HepG2 (cell line): ENCODE data around the gene SEMA3E. TPM values are rescaled to one million over a fixed set of nuclear protein-coding genes. Genes with fewer than 3 reads are reported as not detected.

Source experiments
- ATAC-seq: fragments of 200-7000 bp; cut with Tn5 transposase; 3 replicates; pipeline ENCODE4 v1.9.1; 2020; ENCODE audit warnings: mild to moderate bottlenecking, moderate library complexity
- BruUV-seq: library from RNA; stranded (reverse); fragments of 400-500 nt; replicated peaks from 2 replicates; lab custom pipeline; 2021; lab: Mats Ljungman, UMichigan
- CTCF ChIA-PET: fragments of 300-600 bp; formaldehyde crosslinking; extraction: SDS; loops from one replicate; lab custom pipeline; 2021; ENCODE audit warnings: low total read pairs, inconsistent platforms, low intra/inter-chr PET ratio; lab: Yijun Ruan, JAX
- POLR2A ChIA-PET: fragments of 350-600 bp; sonication (Branson Sonifier 250); formaldehyde crosslinking; loops from one replicate; lab custom pipeline; 2020; ENCODE audit warnings: antibody characterized with exemption, inconsistent platforms; lab: Yijun Ruan, JAX
- DNase-seq: peaks from one replicate; pipeline ENCODE4 v3.0.0-alpha.2; 2015; ENCODE audit warnings: low spot score
- FAIRE-seq: peaks from 3 replicates; lab custom pipeline; 2011; peaks lifted over from hg19 to GRCh38; lab: Jason Lieb, UNC
- H2AFZ ChIP-seq: one replicate; pipeline ENCODE4 v1.6.1; 2011; ENCODE audit warnings: low read length, inconsistent platforms
- H3K27ac ChIP-seq: fragments of 300-600 bp; 3 replicates; pipeline ENCODE4 v1.8.0; 2011; ENCODE audit warnings: mixed run types, mild to moderate bottlenecking, mixed read lengths, low read length, inconsistent platforms; ENCODE audit not compliant: insufficient read depth; ENCODE audit errors: extremely low read length
- H3K27me3 ChIP-seq, 2 experiments: fragments of 200-600 bp in 1 of 2; 2 replicates in 1 of 2; 3 replicates in 1 of 2; pipeline versions ENCODE4 v1.6.0 to v1.8.0; 2011; ENCODE audit warnings: low read length in 2 of 2, mild to moderate bottlenecking in 2 of 2, moderate library complexity in 2 of 2, inconsistent platforms in 1 of 2; ENCODE audit not compliant: insufficient read depth in 2 of 2, control insufficient read depth in 1 of 2
- H3K36me3 ChIP-seq, 2 experiments: fragments of 200-600 bp in 1 of 2; replicated peaks in 1 of 2; 2 replicates in 1 of 2; 3 replicates in 1 of 2; pipeline versions ENCODE4 v1.5.1 to v1.8.0; 2011; ENCODE audit warnings: low read length in 2 of 2, inconsistent platforms in 1 of 2; ENCODE audit not compliant: insufficient read depth in 2 of 2, control insufficient read depth in 1 of 2
- H3K4me1 ChIP-seq: 2 replicates; pipeline ENCODE4 v1.5.1; 2012; ENCODE audit warnings: low read length, inconsistent platforms; ENCODE audit not compliant: insufficient read depth
- H3K4me2 ChIP-seq: 2 replicates; pipeline ENCODE4 v1.6.0; 2011; ENCODE audit warnings: low read depth, low read length, inconsistent platforms
- H3K4me3 ChIP-seq, 3 experiments: fragments of 200-600 bp in 1 of 3; sonication (generic), shearing (Covaris generic) in 1 of 3; replicated peaks in 1 of 3; 2 replicates each; pipeline ENCODE4 v1.5.1; 2011 to 2016; ENCODE audit warnings: low read length in 3 of 3, inconsistent platforms in 2 of 3, low read depth in 2 of 3, mild to moderate bottlenecking in 2 of 3, control low read depth in 1 of 3, mixed read lengths in 1 of 3; ENCODE audit not compliant: insufficient read depth in 1 of 3
- H3K79me2 ChIP-seq: one replicate; pipeline ENCODE4 v1.6.1; 2011; ENCODE audit warnings: low read length, inconsistent platforms; ENCODE audit not compliant: insufficient read depth
- H3K9ac ChIP-seq: 2 replicates; pipeline ENCODE4 v1.6.0; 2011; ENCODE audit warnings: mild to moderate bottlenecking, low read depth, low read length, inconsistent platforms; ENCODE audit not compliant: insufficient read depth
- H3K9me3 ChIP-seq: 2 replicates; pipeline ENCODE4 v1.5.1; 2012; ENCODE audit warnings: mild to moderate bottlenecking, low read length
- H4K20me1 ChIP-seq: 2 replicates; pipeline ENCODE4 v1.6.0; 2011; ENCODE audit warnings: inconsistent platforms, mild to moderate bottlenecking, low read length, moderate library complexity; ENCODE audit not compliant: insufficient read depth
- CENPX ChIP-seq: sonication (generic); formaldehyde crosslinking; IDR thresholded peaks from 2 replicates; pipeline ENCODE4 v1.9.0; 2021; ENCODE audit warnings: mild to moderate bottlenecking, missing genetic modification reagents, moderate library complexity
- GATAD1 ChIP-seq: IDR thresholded peaks from 2 replicates; pipeline ENCODE4 v1.6.1; 2016; ENCODE audit warnings: missing genetic modification reagents, missing compliant biosample characterization
- GTF3A ChIP-seq: sonication (generic); formaldehyde crosslinking; conservative IDR thresholded peaks from 2 replicates; pipeline ENCODE4 v1.4.0; 2020; ENCODE audit warnings: mild to moderate bottlenecking, missing genetic modification reagents
- KLF13 ChIP-seq: sonication (generic); formaldehyde crosslinking; IDR thresholded peaks from 2 replicates; pipeline ENCODE4 v1.4.0; 2020; ENCODE audit warnings: mild to moderate bottlenecking, missing genetic modification reagents
- MATR3 ChIP-seq: sonication (generic); formaldehyde crosslinking; IDR thresholded peaks from 2 replicates; pipeline ENCODE4 v1.4.0; 2020; ENCODE audit warnings: missing genetic modification reagents
- NBN ChIP-seq: fragments of 450-650 bp; conservative IDR thresholded peaks from 2 replicates; pipeline ENCODE4 v1.6.1; 2017
- PITX1 ChIP-seq: sonication (generic); formaldehyde crosslinking; IDR thresholded peaks from 2 replicates; pipeline ENCODE4 v1.5.1; 2020; ENCODE audit warnings: mild to moderate bottlenecking, missing genetic modification reagents
- RFXAP ChIP-seq: sonication (generic); formaldehyde crosslinking; IDR thresholded peaks from 2 replicates; pipeline ENCODE4 v1.4.0; 2020; ENCODE audit warnings: missing genetic modification reagents, borderline replicate concordance
- ZBTB8A ChIP-seq: sonication (generic); formaldehyde crosslinking; IDR thresholded peaks from 2 replicates; pipeline ENCODE4 v1.4.0; 2020; ENCODE audit warnings: mild to moderate bottlenecking, low read depth, missing genetic modification reagents, borderline replicate concordance
- ZKSCAN8 ChIP-seq: IDR thresholded peaks from 2 replicates; pipeline ENCODE4 v1.6.1; 2016; ENCODE audit warnings: borderline replicate concordance, missing genetic modification reagents, missing compliant biosample characterization
- ZNF124 ChIP-seq: sonication (generic); formaldehyde crosslinking; IDR thresholded peaks from 2 replicates; pipeline ENCODE4 v1.4.0; 2020; ENCODE audit warnings: missing genetic modification reagents
- ZNF34 ChIP-seq: sonication (generic); formaldehyde crosslinking; IDR thresholded peaks from 2 replicates; pipeline ENCODE4 v1.4.0; 2020; ENCODE audit warnings: mild to moderate bottlenecking, missing genetic modification reagents, borderline replicate concordance
- ZNF350 ChIP-seq: sonication (generic); formaldehyde crosslinking; IDR thresholded peaks from 2 replicates; pipeline ENCODE4 v1.4.0; 2020; ENCODE audit warnings: mild to moderate bottlenecking, low read depth, missing genetic modification reagents, borderline replicate concordance
- ZNF430 ChIP-seq: sonication (generic); formaldehyde crosslinking; IDR thresholded peaks from 2 replicates; pipeline ENCODE4 v1.9.0; 2021; ENCODE audit warnings: mild to moderate bottlenecking, missing genetic modification reagents
- ZNF556 ChIP-seq: sonication (generic); formaldehyde crosslinking; IDR thresholded peaks from 2 replicates; pipeline ENCODE4 v1.4.0; 2020; ENCODE audit warnings: mild to moderate bottlenecking, missing genetic modification reagents, borderline replicate concordance
- ZNF570 ChIP-seq: sonication (generic); formaldehyde crosslinking; IDR thresholded peaks from 2 replicates; pipeline ENCODE4 v1.4.0; 2020; ENCODE audit warnings: mild to moderate bottlenecking, missing genetic modification reagents, borderline replicate concordance
- ZNF773 ChIP-seq: sonication (generic); formaldehyde crosslinking; IDR thresholded peaks from 2 replicates; pipeline ENCODE4 v1.4.0; 2020; ENCODE audit warnings: missing genetic modification reagents, borderline replicate concordance
- ZNF782 ChIP-seq: sonication (generic); formaldehyde crosslinking; IDR thresholded peaks from 2 replicates; pipeline ENCODE4 v1.4.0; 2020; ENCODE audit warnings: missing genetic modification reagents, mild to moderate bottlenecking, borderline replicate concordance
- WGBS: methylation state at CpG from one replicate; pipeline ENCODE4 v1.1.6; 2017; ENCODE audit warnings: low lambda C conversion rate; 5-methylcytosine and 5-hydroxymethylcytosine counted together
- in situ Hi-C: cut with HindIII; loops from 2 replicates; pipeline ENCODE4 v1.10.0; 2017; ENCODE audit warnings: low pct_unique_long_range_greater_than_20kb; ENCODE audit not compliant: extremely low pct_ligation_motif_present
- intact Hi-C: fragments of 100-400 bp; cut with micrococcal nuclease; formaldehyde crosslinking; loops from one replicate; pipeline ENCODE4 v1.10.0; 2022; ENCODE audit not compliant: unreplicated experiment
- polyA plus RNA-seq, 8 experiments: library from polyadenylated mRNA; depleted of rRNA in 3 of 8; stranded (reverse) in 7 of 8; unstranded in 1 of 8; fragments of >200 nt; fragmentation: Illumina TruSeq in 4 of 8; extraction: Trizol in 4 of 8; gene quantifications; 2 replicates each; pipeline versions ENCODE4 v1.2.1 to v1.2.3, GENCODE V29; 2011 to 2016; ENCODE audit warnings: low read depth in 4 of 8, missing spikeins in 1 of 8, mixed read lengths in 1 of 8; ENCODE audit not compliant: insufficient read depth in 1 of 8
- total RNA-seq, 5 experiments: library from RNA; depleted of rRNA; stranded (reverse); fragments of >200 nt; fragmentation: Illumina TruSeq; extraction: Trizol; gene quantifications; 2 replicates each; pipeline ENCODE4 v1.2.3, GENCODE V29; 2016; ENCODE audit warnings: low read depth in 1 of 5
- TF ChIP-seq, protein P1 (sequence below): sonication (generic); formaldehyde crosslinking; IDR thresholded peaks from 2 replicates; pipeline ENCODE4 v1.8.0; 2022; ENCODE audit warnings: low read depth, missing genetic modification reagents
- TF ChIP-seq, protein P2 (sequence below): sonication (generic); formaldehyde crosslinking; IDR thresholded peaks from 2 replicates; pipeline ENCODE4 v1.5.1; 2020; ENCODE audit warnings: missing genetic modification reagents, mild to moderate bottlenecking, borderline replicate concordance
- TF ChIP-seq, protein P3 (sequence below), 2 experiments: sonication (generic) in 1 of 2; formaldehyde crosslinking in 1 of 2; IDR thresholded peaks; 2 replicates each; pipeline versions ENCODE4 v1.4.0 to v1.6.1; 2018 to 2020; ENCODE audit warnings: missing genetic modification reagents in 2 of 2, borderline replicate concordance in 1 of 2, low read depth in 1 of 2, mild to moderate bottlenecking in 1 of 2, missing biosample characterization in 1 of 2

Gene SEMA3E
- total and polyA plus RNA-seq, 2 of the 13 experiments (the other 11 are each of a cell fraction or from before 2014, with no cell fraction given) = not detected

DNA sequence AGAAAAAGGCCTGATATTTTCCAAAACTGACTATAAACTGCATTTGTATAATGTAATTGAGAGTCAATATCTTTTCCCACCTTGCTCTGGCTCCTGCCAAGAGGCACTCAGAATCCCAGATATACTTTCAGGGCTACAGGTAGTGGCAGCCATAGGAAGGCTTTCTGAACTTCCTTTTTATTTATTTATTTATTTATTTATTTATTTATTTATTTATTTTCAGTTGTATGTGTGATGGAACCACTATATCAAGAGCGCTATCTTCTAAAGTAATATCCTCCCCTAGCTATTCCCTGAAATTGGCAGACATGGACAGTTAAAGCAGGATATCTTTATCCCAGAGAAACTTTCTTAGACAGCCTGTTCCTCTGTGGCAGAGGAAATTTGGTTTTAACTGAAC is 86.7 kb downstream of the SEMA3E start (continued):
- no peak for TF ChIP-seq ZNF556 (CRISPR knock-in tag)
- no peak for TF ChIP-seq GATAD1
- TF ChIP-seq PITX1 (CRISPR knock-in tag) = no peak
- no peak for TF ChIP-seq ZNF773 (CRISPR knock-in tag)
- TF ChIP-seq GTF3A (CRISPR knock-in tag) = no peak
- no peak for TF ChIP-seq CENPX (CRISPR knock-in tag)
- no peak for TF ChIP-seq MATR3 (CRISPR knock-in tag)
- no peak for TF ChIP-seq ZNF124 (CRISPR knock-in tag)

DNA sequence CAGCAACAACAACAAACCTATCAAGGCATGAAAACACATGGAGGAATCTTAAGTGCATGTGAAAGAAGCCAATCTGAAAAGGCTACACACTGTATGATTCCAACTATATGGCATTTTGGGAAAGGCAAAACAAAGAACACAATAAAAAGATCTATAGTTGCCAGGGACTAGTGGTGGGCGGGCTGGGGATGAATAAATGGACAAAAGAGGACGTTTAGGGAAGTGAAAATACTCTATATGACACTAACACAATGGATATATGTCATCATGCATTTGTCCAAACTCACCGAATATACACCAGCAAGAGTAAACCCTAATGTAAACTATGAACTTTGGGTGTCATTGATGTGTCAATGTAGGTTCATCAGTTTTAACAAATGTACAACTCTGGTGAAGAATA is 89.1 kb downstream of the SEMA3E start:
- H3K4me3 ChIP-seq = no peak overlapping the region
- 26% methylated on average over 3 of the region's 3 CpGs for WGBS
- intact Hi-C loops (no loop called here), in situ Hi-C loops (no loop called here)
- H3K9me3 ChIP-seq = no peaks in the 10 kb centered on the region
- no peaks in the 10 kb centered on the region for H3K79me2 ChIP-seq
- no peaks in the 10 kb centered on the region for H3K4me1 ChIP-seq
- no peak overlapping the region for H2AFZ ChIP-seq
- CTCF ChIA-PET = no interaction called here
- no peaks in the 10 kb centered on the region for H3K27me3 ChIP-seq
- H4K20me1 ChIP-seq = no peaks in the 10 kb centered on the region
- DNase-seq (no peak), FAIRE-seq (no peak), ATAC-seq (no peak)
- H3K27ac ChIP-seq = no peak overlapping the region
- no peak overlapping the region for H3K9ac ChIP-seq
- no peaks in the 10 kb centered on the region for H3K36me3 ChIP-seq
- BruUV-seq = no TSS peak
- POLR2A ChIA-PET = no interaction called here
- H3K4me2 ChIP-seq = no peak overlapping the region
- TF ChIP-seq ZNF430 (no peak), ZNF34 (CRISPR knock-in tag) (no peak), ZNF782 (CRISPR knock-in tag) (no peak), ZNF570 (CRISPR knock-in tag) (no peak), RFXAP (no peak), ZBTB8A (CRISPR knock-in tag) (no peak), ZNF350 (CRISPR knock-in tag) (no peak), NBN (no peak), KLF13 (CRISPR knock-in tag) (no peak), ZKSCAN8 (CRISPR knock-in tag) (no peak)
- TF ChIP-seq, protein P1, sequence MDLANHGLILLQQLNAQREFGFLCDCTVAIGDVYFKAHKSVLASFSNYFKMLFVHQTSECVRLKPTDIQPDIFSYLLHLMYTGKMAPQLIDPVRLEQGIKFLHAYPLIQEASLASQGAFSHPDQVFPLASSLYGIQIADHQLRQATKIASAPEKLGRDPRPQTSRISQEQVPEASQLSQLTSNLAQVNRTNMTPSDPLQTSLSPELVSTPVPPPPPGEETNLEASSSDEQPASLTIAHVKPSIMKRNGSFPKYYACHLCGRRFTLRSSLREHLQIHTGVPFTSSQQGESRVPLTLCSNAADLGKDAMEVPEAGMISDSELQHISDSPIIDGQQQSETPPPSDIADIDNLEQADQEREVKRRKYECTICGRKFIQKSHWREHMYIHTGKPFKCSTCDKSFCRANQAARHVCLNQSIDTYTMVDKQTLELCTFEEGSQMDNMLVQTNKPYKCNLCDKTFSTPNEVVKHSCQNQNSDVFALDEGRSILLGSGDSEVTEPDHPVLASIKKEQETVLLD (CRISPR knock-in tag) = no peak
- TF ChIP-seq, protein P2, sequence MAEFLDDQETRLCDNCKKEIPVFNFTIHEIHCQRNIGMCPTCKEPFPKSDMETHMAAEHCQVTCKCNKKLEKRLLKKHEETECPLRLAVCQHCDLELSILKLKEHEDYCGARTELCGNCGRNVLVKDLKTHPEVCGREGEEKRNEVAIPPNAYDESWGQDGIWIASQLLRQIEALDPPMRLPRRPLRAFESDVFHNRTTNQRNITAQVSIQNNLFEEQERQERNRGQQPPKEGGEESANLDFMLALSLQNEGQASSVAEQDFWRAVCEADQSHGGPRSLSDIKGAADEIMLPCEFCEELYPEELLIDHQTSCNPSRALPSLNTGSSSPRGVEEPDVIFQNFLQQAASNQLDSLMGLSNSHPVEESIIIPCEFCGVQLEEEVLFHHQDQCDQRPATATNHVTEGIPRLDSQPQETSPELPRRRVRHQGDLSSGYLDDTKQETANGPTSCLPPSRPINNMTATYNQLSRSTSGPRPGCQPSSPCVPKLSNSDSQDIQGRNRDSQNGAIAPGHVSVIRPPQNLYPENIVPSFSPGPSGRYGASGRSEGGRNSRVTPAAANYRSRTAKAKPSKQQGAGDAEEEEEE (CRISPR knock-in tag) = no peak
- TF ChIP-seq, protein P3, sequence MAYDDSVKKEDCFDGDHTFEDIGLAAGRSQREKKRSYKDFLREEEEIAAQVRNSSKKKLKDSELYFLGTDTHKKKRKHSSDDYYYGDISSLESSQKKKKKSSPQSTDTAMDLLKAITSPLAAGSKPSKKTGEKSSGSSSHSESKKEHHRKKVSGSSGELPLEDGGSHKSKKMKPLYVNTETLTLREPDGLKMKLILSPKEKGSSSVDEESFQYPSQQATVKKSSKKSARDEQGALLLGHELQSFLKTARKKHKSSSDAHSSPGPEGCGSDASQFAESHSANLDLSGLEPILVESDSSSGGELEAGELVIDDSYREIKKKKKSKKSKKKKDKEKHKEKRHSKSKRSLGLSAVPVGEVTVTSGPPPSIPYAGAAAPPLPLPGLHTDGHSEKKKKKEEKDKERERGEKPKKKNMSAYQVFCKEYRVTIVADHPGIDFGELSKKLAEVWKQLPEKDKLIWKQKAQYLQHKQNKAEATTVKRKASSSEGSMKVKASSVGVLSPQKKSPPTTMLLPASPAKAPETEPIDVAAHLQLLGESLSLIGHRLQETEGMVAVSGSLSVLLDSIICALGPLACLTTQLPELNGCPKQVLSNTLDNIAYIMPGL (CRISPR knock-in tag; IDR thresholded peaks at IDR 0.05; ENCODE audit: borderline replicate concordance in 1 of 2, low read depth in 1 of 2) = no peak
